Endothelial cell of umbilical vein (primary cell): ENCODE results near the gene CARS1.

Source experiments
- EZH2 ChIP-seq: IDR thresholded peaks from 2 replicates; pipeline ENCODE4 v1.6.1; 2012; ENCODE audit warnings: borderline replicate concordance, low read depth, mild to moderate bottlenecking, moderate library complexity, low read length, inconsistent platforms; ENCODE audit not compliant: severe bottlenecking
- FOS ChIP-seq: IDR thresholded peaks from 2 replicates; pipeline ENCODE4 v1.6.1; 2011; ENCODE audit warnings: mild to moderate bottlenecking, low read length, moderate library complexity, borderline replicate concordance; ENCODE audit not compliant: insufficient read depth
- MYC ChIP-seq: IDR thresholded peaks from one replicate; pipeline ENCODE4 v1.6.1; 2011; ENCODE audit warnings: mild to moderate bottlenecking, low read depth, low read length
- POLR2A ChIP-seq: IDR thresholded peaks from 2 replicates; pipeline ENCODE4 v1.6.1; 2012; ENCODE audit warnings: low read depth, mild to moderate bottlenecking, control low read depth, low read length
- POLR2AphosphoS5 ChIP-seq: IDR thresholded peaks from 2 replicates; pipeline ENCODE4 v1.6.1; 2012; ENCODE audit warnings: low read depth, mild to moderate bottlenecking, control low read depth, low read length, moderate library complexity; ENCODE audit not compliant: insufficient read depth
- TF ChIP-seq, protein P1 (sequence below), 2 donors: IDR thresholded peaks; 1 replicate in 1 of 2; 2 replicates in 1 of 2; pipeline ENCODE4 v1.5.1; 2011; ENCODE audit warnings: low read length in 2 of 2, mild to moderate bottlenecking in 2 of 2, moderate library complexity in 2 of 2, control low read depth in 1 of 2, inconsistent platforms in 1 of 2, low read depth in 1 of 2; ENCODE audit not compliant: insufficient read depth in 1 of 2; ENCODE audit errors: extremely low read depth in 1 of 2

DNA sequence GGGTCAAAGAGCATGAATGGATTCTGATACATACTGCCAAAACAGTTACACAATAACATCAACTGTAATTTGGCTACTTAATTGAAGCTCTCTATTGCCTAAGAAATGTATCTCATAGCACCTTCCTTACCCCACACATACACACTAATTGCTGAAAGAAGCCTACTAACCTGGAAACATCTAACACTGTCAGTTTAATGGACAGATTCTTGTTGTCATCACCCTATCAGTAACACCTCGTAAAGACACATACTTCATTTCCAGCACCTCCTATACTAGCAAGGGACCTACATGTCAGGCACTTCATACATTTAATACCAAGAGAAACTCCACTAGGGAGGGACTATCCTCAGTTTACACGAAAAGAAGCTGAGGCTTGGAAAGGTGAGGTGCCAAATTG is 75.0 kb downstream of the CARS1 start:
- TF ChIP-seq POLR2A (no peak), EZH2 (no peak), MYC (no peak), POLR2AphosphoS5 (no peak), FOS (no peak)
- TF ChIP-seq, protein P1, sequence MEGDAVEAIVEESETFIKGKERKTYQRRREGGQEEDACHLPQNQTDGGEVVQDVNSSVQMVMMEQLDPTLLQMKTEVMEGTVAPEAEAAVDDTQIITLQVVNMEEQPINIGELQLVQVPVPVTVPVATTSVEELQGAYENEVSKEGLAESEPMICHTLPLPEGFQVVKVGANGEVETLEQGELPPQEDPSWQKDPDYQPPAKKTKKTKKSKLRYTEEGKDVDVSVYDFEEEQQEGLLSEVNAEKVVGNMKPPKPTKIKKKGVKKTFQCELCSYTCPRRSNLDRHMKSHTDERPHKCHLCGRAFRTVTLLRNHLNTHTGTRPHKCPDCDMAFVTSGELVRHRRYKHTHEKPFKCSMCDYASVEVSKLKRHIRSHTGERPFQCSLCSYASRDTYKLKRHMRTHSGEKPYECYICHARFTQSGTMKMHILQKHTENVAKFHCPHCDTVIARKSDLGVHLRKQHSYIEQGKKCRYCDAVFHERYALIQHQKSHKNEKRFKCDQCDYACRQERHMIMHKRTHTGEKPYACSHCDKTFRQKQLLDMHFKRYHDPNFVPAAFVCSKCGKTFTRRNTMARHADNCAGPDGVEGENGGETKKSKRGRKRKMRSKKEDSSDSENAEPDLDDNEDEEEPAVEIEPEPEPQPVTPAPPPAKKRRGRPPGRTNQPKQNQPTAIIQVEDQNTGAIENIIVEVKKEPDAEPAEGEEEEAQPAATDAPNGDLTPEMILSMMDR (IDR thresholded peaks at IDR 0.05; ENCODE audit: extremely low read depth in 1 of 2, insufficient read depth in 1 of 2, low read depth in 1 of 2, low read length in 2 of 2), result no peak
